Caco-2 (cell line): Measurements from ENCODE around the gene APBB1IP. TPM values are rescaled to one million over a fixed set of nuclear protein-coding genes. Genes with fewer than 3 reads are reported as not detected.

Experiments
- BruUV-seq: library from RNA; stranded (reverse); fragments of 400-500 nt; replicated peaks from 2 replicates; lab custom pipeline; 2021; lab: Mats Ljungman, UMichigan
- CTCF ChIA-PET: fragments of 300-600 bp; sonication (Branson Sonifier 250); formaldehyde crosslinking; loops from one replicate; lab custom pipeline; 2022; ENCODE audit warnings: antibody characterized with exemption; lab: Charles Lee
- POLR2A ChIA-PET: fragments of 300-600 bp; sonication (Branson Sonifier 250); formaldehyde crosslinking; loops from one replicate; lab custom pipeline; 2022; ENCODE audit warnings: antibody characterized with exemption; lab: Charles Lee
- DNase-seq, 2 experiments: peaks; one replicate each; pipeline versions ENCODE4 v3.0.0 to v3.0.0-alpha.2; 2020 to 2022
- H3K27me3 ChIP-seq: replicated peaks from 2 replicates; pipeline ENCODE4 v1.6.0; 2011; ENCODE audit warnings: low read length; ENCODE audit not compliant: control insufficient read depth, insufficient read depth
- H3K36me3 ChIP-seq: 2 replicates; pipeline ENCODE4 v1.5.1; 2011; ENCODE audit warnings: low read length; ENCODE audit not compliant: control insufficient read depth, insufficient read depth
- H3K4me1 ChIP-seq: fragments of 250-450 bp; sonication (Bioruptor Pico); 2 replicates; pipeline ENCODE4 v1.5.1; 2020; ENCODE audit warnings: mild to moderate bottlenecking
- H3K4me3 ChIP-seq: 2 replicates; pipeline ENCODE4 v1.5.1; 2011; ENCODE audit warnings: low read depth, mild to moderate bottlenecking, control low read depth, low read length
- H3K9me3 ChIP-seq: fragments of 250-450 bp; sonication (Bioruptor Pico); 2 replicates; pipeline ENCODE4 v1.5.1; 2020; ENCODE audit warnings: mild to moderate bottlenecking, moderate library complexity
- H3K27ac Mint-ChIP-seq: one replicate; pipeline ENCODE4 v1.8.0; 2022; ENCODE audit warnings: mixed read lengths; ENCODE audit not compliant: unreplicated experiment
- H3K27me3 Mint-ChIP-seq: one replicate; pipeline ENCODE4 v1.8.0; 2022; ENCODE audit warnings: mixed read lengths; ENCODE audit not compliant: insufficient read depth, unreplicated experiment
- H3K36me3 Mint-ChIP-seq: one replicate; pipeline ENCODE4 v1.8.0; 2022; ENCODE audit warnings: mild to moderate bottlenecking, mixed read lengths; ENCODE audit not compliant: insufficient read depth, unreplicated experiment
- H3K4me1 Mint-ChIP-seq: one replicate; pipeline ENCODE4 v1.8.0; 2022; ENCODE audit warnings: low read depth, mixed read lengths; ENCODE audit not compliant: unreplicated experiment
- H3K4me3 Mint-ChIP-seq: one replicate; pipeline ENCODE4 v1.8.0; 2022; ENCODE audit warnings: mild to moderate bottlenecking, moderate library complexity, mixed read lengths; ENCODE audit not compliant: unreplicated experiment
- H3K9me3 Mint-ChIP-seq: one replicate; pipeline ENCODE4 v1.8.0; 2022; ENCODE audit warnings: mixed read lengths; ENCODE audit not compliant: unreplicated experiment
- intact Hi-C: fragments of 100-400 bp; cut with micrococcal nuclease; formaldehyde crosslinking; loops from one replicate; pipeline ENCODE4 v1.10.0; 2022; ENCODE audit not compliant: unreplicated experiment
- total RNA-seq: library from RNA; stranded (reverse); gene quantifications from 2 replicates; pipeline ENCODE4 v1.2.3, GENCODE V29; 2022
- TF ChIP-seq, protein P1 (sequence below), 2 experiments: fragments of 200-600 bp in 1 of 2; IDR thresholded peaks; 1 replicate in 1 of 2; 2 replicates in 1 of 2; pipeline versions ENCODE4 v1.5.1 to v1.8.0; 2011 to 2022; ENCODE audit warnings: antibody characterized with exemption in 1 of 2, control low read depth in 1 of 2, inconsistent platforms in 1 of 2, low read depth in 1 of 2, low read length in 1 of 2, mild to moderate bottlenecking in 1 of 2, moderate library complexity in 1 of 2; ENCODE audit not compliant: insufficient read depth in 1 of 2, severe bottlenecking in 1 of 2, unreplicated experiment in 1 of 2

APBB1IP gene
- total RNA-seq, 1 experiment from 2014 or later, result 0.14 TPM

- peaks cover 6% of the 10 kb centered on the region for H3K4me1 Mint-ChIP-seq
- no TSS peak for BruUV-seq
- no peaks in the 10 kb centered on the region for H3K36me3 Mint-ChIP-seq
- H3K27ac Mint-ChIP-seq, result no peak overlapping the region
- POLR2A ChIA-PET, result no interaction called here
- H3K36me3 ChIP-seq, result no peaks in the 10 kb centered on the region
- no peaks in the 10 kb centered on the region for H3K9me3 Mint-ChIP-seq
- H3K27me3 Mint-ChIP-seq, result no peaks in the 10 kb centered on the region
- CTCF ChIA-PET, result no interaction called here
- H3K4me3 ChIP-seq, result no peak overlapping the region
- H3K9me3 ChIP-seq, result no peaks in the 10 kb centered on the region
- TF ChIP-seq, protein P1, sequence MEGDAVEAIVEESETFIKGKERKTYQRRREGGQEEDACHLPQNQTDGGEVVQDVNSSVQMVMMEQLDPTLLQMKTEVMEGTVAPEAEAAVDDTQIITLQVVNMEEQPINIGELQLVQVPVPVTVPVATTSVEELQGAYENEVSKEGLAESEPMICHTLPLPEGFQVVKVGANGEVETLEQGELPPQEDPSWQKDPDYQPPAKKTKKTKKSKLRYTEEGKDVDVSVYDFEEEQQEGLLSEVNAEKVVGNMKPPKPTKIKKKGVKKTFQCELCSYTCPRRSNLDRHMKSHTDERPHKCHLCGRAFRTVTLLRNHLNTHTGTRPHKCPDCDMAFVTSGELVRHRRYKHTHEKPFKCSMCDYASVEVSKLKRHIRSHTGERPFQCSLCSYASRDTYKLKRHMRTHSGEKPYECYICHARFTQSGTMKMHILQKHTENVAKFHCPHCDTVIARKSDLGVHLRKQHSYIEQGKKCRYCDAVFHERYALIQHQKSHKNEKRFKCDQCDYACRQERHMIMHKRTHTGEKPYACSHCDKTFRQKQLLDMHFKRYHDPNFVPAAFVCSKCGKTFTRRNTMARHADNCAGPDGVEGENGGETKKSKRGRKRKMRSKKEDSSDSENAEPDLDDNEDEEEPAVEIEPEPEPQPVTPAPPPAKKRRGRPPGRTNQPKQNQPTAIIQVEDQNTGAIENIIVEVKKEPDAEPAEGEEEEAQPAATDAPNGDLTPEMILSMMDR (IDR thresholded peaks at IDR 0.05; ENCODE audit: insufficient read depth in 1 of 2, low read depth in 1 of 2, low read length in 1 of 2, severe bottlenecking in 1 of 2, unreplicated experiment in 1 of 2), result no peak
- DNase-seq, result peak in 1 of 2 experiments; percentile 22
- intact Hi-C loops, result no loop called here
- peaks cover 4% of the 10 kb centered on the region; the same call in 1 of the 2 replicates for H3K4me1 ChIP-seq
- H3K27me3 ChIP-seq, result no peaks in the 10 kb centered on the region
- no peak overlapping the region for H3K4me3 Mint-ChIP-seq
Observed at GRCh38 chr10:26534384-26534783, 96.2 kb downstream of the APBB1IP start.

DNA sequence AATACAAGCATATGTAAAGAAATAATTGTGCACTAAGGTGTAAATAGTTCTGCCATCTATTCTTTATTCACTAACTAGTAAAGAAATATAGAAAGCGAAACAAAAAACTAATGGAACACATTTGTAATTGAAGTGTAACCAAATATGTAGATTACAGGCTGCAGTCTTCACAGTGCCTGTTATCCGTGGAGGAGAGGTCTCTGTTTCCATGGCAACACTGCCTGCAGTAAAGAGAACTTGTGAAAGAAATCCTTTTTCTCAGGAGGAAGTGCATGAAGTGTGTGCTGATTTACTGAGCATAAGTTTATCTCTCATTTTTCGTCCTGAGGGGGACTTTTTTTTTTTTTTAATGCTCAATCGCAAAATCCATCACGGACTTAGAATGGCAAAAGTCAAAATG, 102.5 kb downstream of the APBB1IP start:
- Histone ChIP-seq H3K9me3 (no peaks in the 10 kb centered on the region), H3K4me1 (no peaks in the 10 kb centered on the region), H3K4me3 (no peak overlapping the region), H3K27me3 (no peaks in the 10 kb centered on the region), H3K36me3 (no peaks in the 10 kb centered on the region)
- H3K36me3 Mint-ChIP-seq, result no peaks in the 10 kb centered on the region
- BruUV-seq, result no TSS peak
- no peak overlapping the region for H3K27ac Mint-ChIP-seq
- H3K4me3 Mint-ChIP-seq, result no peak overlapping the region
- no peak for DNase-seq
- ChIA-PET POLR2A (no interaction called here), CTCF (no interaction called here)
- no peaks in the 10 kb centered on the region for H3K27me3 Mint-ChIP-seq
- H3K4me1 Mint-ChIP-seq, result no peaks in the 10 kb centered on the region
- TF ChIP-seq, protein P1 (IDR thresholded peaks at IDR 0.05; ENCODE audit: insufficient read depth in 1 of 2, low read depth in 1 of 2, low read length in 1 of 2, severe bottlenecking in 1 of 2, unreplicated experiment in 1 of 2), result no peak
- H3K9me3 Mint-ChIP-seq, result no peaks in the 10 kb centered on the region
- intact Hi-C loops, result no loop called here

- no peaks in the 10 kb centered on the region for H3K36me3 ChIP-seq
- ChIA-PET CTCF (no interaction called here), POLR2A (no interaction called here)
- no peaks in the 10 kb centered on the region for H3K36me3 Mint-ChIP-seq
- H3K27ac Mint-ChIP-seq, result no peak overlapping the region
- intact Hi-C loops, result no loop called here
- no peaks in the 10 kb centered on the region for H3K27me3 ChIP-seq
- H3K4me1 Mint-ChIP-seq, result no peaks in the 10 kb centered on the region
- no peak for DNase-seq
- no peaks in the 10 kb centered on the region for H3K27me3 Mint-ChIP-seq
- H3K9me3 Mint-ChIP-seq, result peaks cover 13% of the 10 kb centered on the region
- no peaks in the 10 kb centered on the region for H3K4me1 ChIP-seq
- H3K9me3 ChIP-seq, result no peaks in the 10 kb centered on the region
- no peak overlapping the region for H3K4me3 ChIP-seq
- no TSS peak for BruUV-seq
- TF ChIP-seq, protein P1 (IDR thresholded peaks at IDR 0.05; ENCODE audit: insufficient read depth in 1 of 2, low read depth in 1 of 2, low read length in 1 of 2, severe bottlenecking in 1 of 2, unreplicated experiment in 1 of 2), result no peak
- no peak overlapping the region for H3K4me3 Mint-ChIP-seq
Observed at GRCh38 chr10:26543567-26544306, 105.6 kb downstream of the APBB1IP start.
